Gastrocnemius medialis (tissue), 4 donors: Measurements from ENCODE around the gene LPAR5.

Experiments used
- CTCF ChIP-seq, 5 experiments: fragments of 450-650 bp in 3 of 5; fragments of 200-600 bp in 2 of 5; sonication (generic) in 2 of 5; IDR thresholded peaks in 4 of 5; conservative IDR thresholded peaks in 1 of 5; 1 replicate in 4 of 5; 2 replicates in 1 of 5; pipeline ENCODE4 v1.5.1; 2016 to 2019; ENCODE audit warnings: antibody characterized with exemption in 5 of 5, mild to moderate bottlenecking in 3 of 5, moderate library complexity in 3 of 5
- POLR2A ChIP-seq, 2 donors: fragments of 450-650 bp; IDR thresholded peaks; one replicate each; pipeline ENCODE4 v1.6.1; 2017; ENCODE audit warnings: antibody characterized with exemption in 2 of 2, mild to moderate bottlenecking in 2 of 2, moderate library complexity in 2 of 2

DNA sequence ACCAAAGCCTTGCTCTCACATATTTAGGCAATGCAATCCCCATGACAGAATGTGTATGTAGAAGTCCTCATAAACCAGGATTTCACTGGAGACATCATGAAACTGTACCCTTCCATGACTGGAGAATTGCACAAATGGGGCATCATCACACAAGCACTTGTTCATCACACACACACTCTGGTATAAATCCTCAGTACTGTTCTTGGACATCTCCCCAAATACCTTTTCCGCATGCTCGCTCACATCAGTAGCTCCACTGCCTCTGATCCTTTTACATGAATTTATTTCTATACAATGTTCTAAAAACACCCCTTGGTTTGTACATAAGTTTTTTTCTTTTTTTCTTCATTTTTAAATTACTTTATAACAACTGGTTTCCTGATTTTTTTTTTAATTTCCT is 30.5 kb upstream of the LPAR5 start:
- TF ChIP-seq CTCF (IDR thresholded peaks at IDR 0.05 in 4 of 5, conservative IDR thresholded peaks at IDR 0.05 in 1 of 5) = no peak
- TF ChIP-seq POLR2A (IDR thresholded peaks at IDR 0.05) = no peak
